ENCODE data around the gene AKAP13.

AKAP13 gene

GRCh38 chr15:85463976-85464375 is 83.6 kb downstream of the AKAP13 start:
- H3K36me3 ChIP-seq = peaks cover 0 to 5% (median 0%) of the 10 kb centered on the region in 11 experiments; a peak in 1 of 22 replicates
- H3K9ac ChIP-seq = no peak overlapping the region
- no peak for TF ChIP-seq Cebpa-rat (IDR thresholded peaks at IDR 0.05)
- H3K4me1 ChIP-seq = peaks cover 9 to 22% (median 12%) of the 10 kb centered on the region in 10 experiments
- peak overlapping the region; percentile 18 to 61 (median 38); a peak in 19 of 22 replicates for H3K4me2 ChIP-seq
- no peak overlapping the region for H3K27ac ChIP-seq
- H3K4me3 ChIP-seq = no peak overlapping the region
- H3K9me3 ChIP-seq (replicated peaks in 1 of 11) = peaks cover 0 to 13% (median 4%) of the 10 kb centered on the region in 11 experiments; a peak in 9 of 22 replicates
- no peaks in the 10 kb centered on the region for H3K27me3 ChIP-seq
- peaks cover 0 to 11% (median 0%) of the 10 kb centered on the region in 11 experiments; a peak in 6 of 22 replicates for H4K20me1 ChIP-seq

GRCh38 chr15:85464471-85464870 is 84.1 kb downstream of the AKAP13 start:
- H3K4me3 ChIP-seq = no peak overlapping the region
- peaks cover 0 to 13% (median 4%) of the 10 kb centered on the region in 11 experiments; a peak in 9 of 22 replicates for H3K9me3 ChIP-seq (replicated peaks in 1 of 11)
- H3K9ac ChIP-seq = no peak overlapping the region
- no peak for TF ChIP-seq Cebpa-rat (IDR thresholded peaks at IDR 0.05)
- H4K20me1 ChIP-seq = peaks cover 0 to 16% (median 3%) of the 10 kb centered on the region in 11 experiments; a peak in 7 of 22 replicates
- H3K4me2 ChIP-seq = peak overlapping the region in 3 of 11 experiments; percentile 18 to 61 (median 47); a peak in 6 of 22 replicates
- peaks cover 9 to 19% (median 12%) of the 10 kb centered on the region in 10 experiments for H3K4me1 ChIP-seq
- peaks cover 0 to 5% (median 0%) of the 10 kb centered on the region in 11 experiments; a peak in 1 of 22 replicates for H3K36me3 ChIP-seq
- no peak overlapping the region for H3K27ac ChIP-seq
- H3K27me3 ChIP-seq = no peaks in the 10 kb centered on the region

- Histone ChIP-seq H4K20me1 (peaks cover 12 to 52% (median 32%) of the 10 kb centered on the region in 11 experiments; a peak in 19 of 22 replicates), H3K36me3 (no peaks in the 10 kb centered on the region), H3K4me2 (no peak overlapping the region), H3K4me1 (peaks cover 23 to 34% (median 28%) of the 10 kb centered on the region in 10 experiments), H3K27ac (no peak overlapping the region), H3K27me3 (peaks cover 0 to 4% (median 0%) of the 10 kb centered on the region in 11 experiments; a peak in 2 of 22 replicates), H3K4me3 (no peak overlapping the region), H3K9ac (no peak overlapping the region), H3K9me3 (replicated peaks in 1 of 11) (peaks cover 0 to 6% (median 0%) of the 10 kb centered on the region in 11 experiments; a peak in 3 of 22 replicates)
- no peak for TF ChIP-seq Cebpa-rat (IDR thresholded peaks at IDR 0.05)
Measured at GRCh38 chr15:85470563-85471271, 90.3 kb downstream of the AKAP13 start.

- peaks cover 0 to 10% (median 0%) of the 10 kb centered on the region in 11 experiments; a peak in 3 of 22 replicates for H3K27me3 ChIP-seq
- no peak overlapping the region for H3K9ac ChIP-seq
- H3K4me3 ChIP-seq = no peak overlapping the region
- H3K36me3 ChIP-seq = no peaks in the 10 kb centered on the region
- no peaks in the 10 kb centered on the region for H3K9me3 ChIP-seq (replicated peaks in 1 of 11)
- H3K27ac ChIP-seq = no peak overlapping the region
- peaks cover 18 to 68% (median 40%) of the 10 kb centered on the region in 11 experiments; a peak in 19 of 22 replicates for H4K20me1 ChIP-seq
- no peak overlapping the region for H3K4me2 ChIP-seq
- TF ChIP-seq Cebpa-rat (IDR thresholded peaks at IDR 0.05) = no peak
- H3K4me1 ChIP-seq = peaks cover 28 to 39% (median 33%) of the 10 kb centered on the region in 10 experiments
Measured at GRCh38 chr15:85472349-85472748, 91.9 kb downstream of the AKAP13 start.

GRCh38 chr15:85473455-85473854 is 93.1 kb downstream of the AKAP13 start:
- Histone ChIP-seq H3K9ac (no peak overlapping the region), H3K27ac (no peak overlapping the region), H4K20me1 (peaks cover 24 to 78% (median 41%) of the 10 kb centered on the region in 11 experiments; a peak in 19 of 22 replicates), H3K27me3 (peaks cover 0 to 10% (median 0%) of the 10 kb centered on the region in 11 experiments; a peak in 3 of 22 replicates), H3K4me3 (no peak overlapping the region), H3K4me1 (peaks cover 28 to 39% (median 33%) of the 10 kb centered on the region in 10 experiments), H3K4me2 (peak overlapping the region in 10 of 11 experiments; percentile 33 to 92 (median 81); a peak in 16 of 22 replicates), H3K9me3 (replicated peaks in 1 of 11) (no peaks in the 10 kb centered on the region), H3K36me3 (no peaks in the 10 kb centered on the region)
- TF ChIP-seq Cebpa-rat (IDR thresholded peaks at IDR 0.05) = no peak

- no peaks in the 10 kb centered on the region for H3K9me3 ChIP-seq (replicated peaks in 1 of 11)
- no peak overlapping the region for H3K4me3 ChIP-seq
- peaks cover 24 to 84% (median 48%) of the 10 kb centered on the region in 11 experiments; a peak in 19 of 22 replicates for H4K20me1 ChIP-seq
- peak overlapping the region in 1 of 11 experiments; percentile 28; a peak in 1 of 22 replicates for H3K9ac ChIP-seq
- H3K36me3 ChIP-seq = no peaks in the 10 kb centered on the region
- no peak for TF ChIP-seq Cebpa-rat (IDR thresholded peaks at IDR 0.05)
- H3K4me1 ChIP-seq = peaks cover 28 to 45% (median 33%) of the 10 kb centered on the region in 10 experiments
- peaks cover 0 to 10% (median 0%) of the 10 kb centered on the region in 11 experiments; a peak in 3 of 22 replicates for H3K27me3 ChIP-seq
- H3K4me2 ChIP-seq = peak overlapping the region; percentile 64 to 92 (median 85)
- H3K27ac ChIP-seq = no peak overlapping the region
Measured at GRCh38 chr15:85474700-85475316, 94.4 kb downstream of the AKAP13 start.

GRCh38 chr15:85475317-85475701 is 94.9 kb downstream of the AKAP13 start:
- H3K4me1 ChIP-seq = peaks cover 29 to 40% (median 34%) of the 10 kb centered on the region in 10 experiments
- H3K27me3 ChIP-seq = peaks cover 0 to 10% (median 0%) of the 10 kb centered on the region in 11 experiments; a peak in 3 of 22 replicates
- no peaks in the 10 kb centered on the region for H3K36me3 ChIP-seq
- peak overlapping the region; percentile 64 to 92 (median 85) for H3K4me2 ChIP-seq
- no peak overlapping the region for H3K4me3 ChIP-seq
- H4K20me1 ChIP-seq = peaks cover 24 to 82% (median 52%) of the 10 kb centered on the region in 11 experiments; a peak in 19 of 22 replicates
- H3K9ac ChIP-seq = peak overlapping the region in 1 of 11 experiments; percentile 28; a peak in 1 of 22 replicates
- no peak overlapping the region for H3K27ac ChIP-seq
- no peaks in the 10 kb centered on the region for H3K9me3 ChIP-seq (replicated peaks in 1 of 11)
- TF ChIP-seq Cebpa-rat (IDR thresholded peaks at IDR 0.05) = no peak

- no peaks in the 10 kb centered on the region for H3K9me3 ChIP-seq (replicated peaks in 1 of 11)
- H3K4me1 ChIP-seq = peaks cover 32 to 44% (median 37%) of the 10 kb centered on the region in 10 experiments
- H3K4me3 ChIP-seq = no peak overlapping the region
- H3K27me3 ChIP-seq = peaks cover 0 to 10% (median 0%) of the 10 kb centered on the region in 11 experiments; a peak in 3 of 22 replicates
- no peak overlapping the region for H3K9ac ChIP-seq
- H3K4me2 ChIP-seq = peak overlapping the region; percentile 64 to 92 (median 85)
- no peak for TF ChIP-seq Cebpa-rat (IDR thresholded peaks at IDR 0.05)
- no peak overlapping the region for H3K27ac ChIP-seq
- H3K36me3 ChIP-seq = no peaks in the 10 kb centered on the region
- H4K20me1 ChIP-seq = peaks cover 24 to 82% (median 53%) of the 10 kb centered on the region in 11 experiments; a peak in 19 of 22 replicates
Measured at GRCh38 chr15:85475711-85476110, 95.3 kb downstream of the AKAP13 start.

Measured in BLaER1 treated with 17β-estradiol and CSF1 and Interleukin-3, amounts not matched to agents 10 nM and 100 nM (cell line).